NCI-H446 treated with DMSO at 0.1 percent for 48 hours (cell line): Measurements from ENCODE around the gene RAB30.

Source experiments
- DNase-seq: peaks from one replicate; lab custom pipeline; 2025; lab: John Stamatoyannopoulos, UW

RAB30 gene

GRCh38 chr11:83070731-83071566 lies 748 bp downstream of the RAB30 start:
- no peak for DNase-seq

DNA sequence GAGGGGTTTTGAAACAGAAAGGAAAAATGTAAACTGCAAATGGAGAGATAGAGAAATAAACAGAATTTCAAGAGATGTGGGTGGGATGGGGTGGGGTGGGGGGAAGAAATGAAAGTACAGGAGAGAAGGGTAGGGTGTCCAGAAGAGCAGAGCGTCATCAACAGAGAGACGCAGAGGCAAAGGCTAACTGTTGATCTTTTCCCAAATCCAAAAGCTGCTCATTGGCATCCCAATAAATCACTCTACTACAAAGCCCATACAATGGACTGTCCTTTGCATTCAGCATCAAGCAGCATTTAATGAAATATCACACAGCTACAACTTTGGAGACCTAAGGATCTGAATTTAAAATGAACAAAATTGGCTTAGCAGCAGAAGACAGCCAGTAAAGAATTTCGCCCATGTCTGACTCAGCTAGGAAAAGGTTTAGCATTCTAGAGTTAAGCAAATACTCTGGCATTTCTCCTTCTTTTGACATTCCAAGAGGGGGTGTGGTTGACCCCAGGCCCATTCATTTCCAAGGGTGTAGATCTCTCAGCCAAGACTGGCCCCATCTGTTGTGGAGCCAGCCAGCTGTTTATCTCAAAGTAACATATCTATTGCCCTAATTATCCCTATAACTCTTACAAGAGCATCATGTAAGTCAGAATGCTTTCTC lies 1.5 kb downstream of the RAB30 start:
- DNase-seq = no peak

- no peak for DNase-seq
These were observed 2.2 kb downstream of the RAB30 start for GRCh38 chr11:83069441-83070043.

DNA sequence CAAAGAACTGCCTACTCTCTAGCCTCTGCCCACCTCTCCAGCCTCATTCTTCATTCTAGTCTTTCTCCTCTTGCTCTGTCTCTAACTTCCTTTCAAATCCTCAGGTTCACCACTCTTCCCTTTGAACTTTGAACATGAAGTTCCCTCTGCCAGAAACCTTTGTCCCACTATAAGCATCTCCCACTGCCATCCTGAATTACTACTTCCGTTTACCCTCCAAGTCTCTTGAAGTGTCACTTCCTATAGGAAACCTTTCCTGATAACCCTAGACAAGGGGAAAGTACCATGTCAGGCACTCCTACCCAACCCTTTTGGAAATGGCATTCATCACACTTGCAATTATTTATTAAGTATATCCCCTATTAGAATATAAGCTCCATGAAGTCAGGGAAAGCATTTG lies 3.1 kb downstream of the RAB30 start:
- no peak for DNase-seq

- no peak for DNase-seq
These were observed 7.7 kb downstream of the RAB30 start for GRCh38 chr11:83064011-83064410.

GRCh38 chr11:83063073-83063754 lies 8.5 kb downstream of the RAB30 start:
- no peak for DNase-seq

DNA sequence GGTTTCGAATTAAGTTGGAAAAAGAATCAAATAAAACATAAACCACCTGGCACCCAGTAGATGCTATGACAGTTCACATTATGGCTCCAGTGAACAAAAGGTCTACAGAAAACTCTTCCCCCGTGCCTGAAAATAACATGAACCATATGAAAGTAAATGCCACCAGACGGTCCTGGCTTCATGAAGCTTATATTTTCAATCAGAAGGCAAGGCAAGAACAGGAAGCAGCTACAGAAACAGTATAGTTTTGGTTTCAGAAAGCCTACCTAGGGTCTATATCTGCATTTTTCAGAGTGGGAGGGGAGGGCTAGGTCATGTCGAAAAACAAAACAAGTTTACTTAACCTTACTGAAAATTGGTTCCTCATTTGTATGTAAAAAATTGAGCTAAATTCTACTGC lies 9.8 kb downstream of the RAB30 start:
- DNase-seq = no peak

DNA sequence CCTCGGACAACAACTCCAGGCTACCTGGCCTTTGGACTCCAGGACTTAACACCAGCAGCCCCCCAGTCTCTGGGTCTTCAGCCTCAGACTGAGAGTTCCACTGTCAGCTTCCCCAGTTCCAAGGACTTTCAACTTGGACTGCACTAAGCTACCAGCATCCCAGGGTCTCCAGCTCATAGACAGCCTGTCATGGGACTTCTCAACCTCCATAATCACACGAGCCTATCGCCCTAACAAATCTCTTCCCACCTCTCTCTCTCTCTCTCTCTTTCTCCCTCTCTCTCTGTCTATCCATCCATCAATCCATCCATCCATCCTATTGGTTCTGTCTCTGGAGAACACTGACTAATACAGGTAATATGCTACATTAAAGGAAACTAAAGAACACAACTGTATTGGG lies 10.7 kb downstream of the RAB30 start:
- DNase-seq = no peak

DNA sequence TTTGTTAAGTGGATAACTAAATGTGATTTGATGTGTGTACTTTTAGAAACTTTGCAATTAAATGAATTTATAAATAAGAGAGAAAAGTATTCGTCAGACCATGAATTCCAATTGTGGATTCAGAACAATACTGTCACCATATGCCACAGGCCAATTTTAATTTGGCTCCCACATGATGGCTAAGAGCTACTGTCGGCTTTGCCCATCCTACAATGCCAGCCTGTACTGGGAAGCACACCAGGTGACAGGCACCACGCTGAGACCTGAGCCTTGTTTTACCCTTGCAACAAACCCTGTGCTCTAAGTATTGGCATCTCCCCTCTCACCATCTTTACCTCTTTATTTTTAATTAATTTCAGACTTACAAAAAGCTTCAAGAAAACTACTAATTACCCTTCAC lies 14.0 kb downstream of the RAB30 start:
- DNase-seq = no peak

- DNase-seq = no peak
These were observed 15.1 kb downstream of the RAB30 start for GRCh38 chr11:83056611-83057010.

DNA sequence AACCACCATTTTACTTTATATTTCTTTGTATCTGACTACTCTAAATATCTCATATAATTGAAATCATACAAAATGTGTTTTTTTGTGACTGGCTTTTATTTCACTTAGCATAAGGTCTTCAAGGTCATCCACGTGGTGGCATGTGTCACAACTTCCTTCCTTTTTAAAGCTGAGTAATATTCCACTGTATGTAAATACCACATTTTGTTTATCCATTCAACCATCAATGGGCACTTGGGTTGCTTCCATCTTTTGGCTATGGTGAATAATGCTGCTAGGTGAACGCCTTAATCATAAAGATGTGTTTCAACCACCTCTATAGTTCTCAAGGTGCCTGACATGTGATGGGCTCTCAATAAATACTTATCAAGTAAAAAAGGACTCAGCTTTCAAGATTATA lies 15.5 kb downstream of the RAB30 start:
- DNase-seq = no peak

DNA sequence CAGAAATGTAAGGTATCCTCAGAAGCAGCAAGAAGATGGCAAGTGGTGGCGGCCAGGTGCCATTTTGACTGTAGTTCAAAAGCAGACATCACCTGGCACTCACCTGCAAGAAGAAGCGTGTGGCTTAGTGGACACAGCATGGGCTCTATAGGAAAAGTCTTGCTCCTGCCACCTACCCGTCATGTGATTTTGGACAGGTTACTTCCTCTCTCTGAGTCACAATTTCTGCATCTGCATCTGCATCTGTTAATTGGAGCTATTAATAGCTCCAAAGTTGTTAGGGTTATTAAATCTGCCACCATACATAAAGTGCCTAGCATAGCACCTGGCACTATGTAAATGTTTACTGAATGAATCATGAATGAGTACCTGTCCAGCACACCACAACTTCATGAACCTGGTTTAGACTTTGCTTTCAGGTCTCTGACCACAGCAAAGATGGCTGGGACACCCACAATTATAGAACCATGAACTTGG lies 16.8 kb downstream of the RAB30 start:
- DNase-seq = no peak

GRCh38 chr11:83054001-83054400 lies 17.7 kb downstream of the RAB30 start:
- no peak for DNase-seq

DNA sequence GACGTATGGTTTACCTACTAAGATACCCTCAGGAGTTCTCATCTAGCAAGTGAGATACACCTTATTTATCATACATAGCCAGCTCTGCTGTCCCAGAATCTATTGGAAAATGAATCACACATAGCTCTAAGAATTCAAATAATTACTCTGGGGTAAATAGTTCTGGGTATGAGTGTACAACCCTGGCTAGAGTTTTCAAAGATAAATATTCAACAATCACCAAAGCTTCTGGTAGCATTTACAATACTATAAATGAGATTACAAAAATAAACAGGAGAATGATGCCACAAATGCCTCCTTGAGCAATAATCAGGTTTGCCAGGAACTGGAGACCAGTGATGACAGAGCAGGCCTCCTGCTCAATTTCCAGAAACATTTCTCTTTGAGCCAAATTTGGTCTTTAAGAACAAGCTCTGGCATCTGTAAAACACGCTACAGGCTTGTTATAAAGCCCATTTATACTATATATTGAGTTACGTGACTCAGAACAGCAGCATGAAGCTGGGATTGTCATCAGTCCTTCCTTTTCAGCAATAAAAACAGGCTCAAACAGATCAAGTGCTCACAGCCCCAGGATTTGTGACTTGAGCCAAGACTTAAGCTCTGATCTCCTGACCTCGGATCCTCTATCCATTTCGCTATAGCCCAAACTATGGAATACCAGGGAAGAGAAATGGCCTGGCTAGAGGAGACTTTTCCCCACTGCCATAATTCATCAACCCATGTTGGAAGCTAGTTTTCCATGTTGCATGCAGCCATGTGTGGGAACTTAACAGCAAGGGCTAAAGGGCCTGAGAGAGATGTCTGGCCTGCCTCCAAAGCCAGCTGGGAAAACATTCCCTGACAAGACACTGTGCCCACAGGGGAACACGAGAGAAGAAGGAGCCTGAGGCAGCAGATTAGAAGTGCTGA lies 19.7 kb downstream of the RAB30 start:
- peak; percentile 49 for DNase-seq

DNA sequence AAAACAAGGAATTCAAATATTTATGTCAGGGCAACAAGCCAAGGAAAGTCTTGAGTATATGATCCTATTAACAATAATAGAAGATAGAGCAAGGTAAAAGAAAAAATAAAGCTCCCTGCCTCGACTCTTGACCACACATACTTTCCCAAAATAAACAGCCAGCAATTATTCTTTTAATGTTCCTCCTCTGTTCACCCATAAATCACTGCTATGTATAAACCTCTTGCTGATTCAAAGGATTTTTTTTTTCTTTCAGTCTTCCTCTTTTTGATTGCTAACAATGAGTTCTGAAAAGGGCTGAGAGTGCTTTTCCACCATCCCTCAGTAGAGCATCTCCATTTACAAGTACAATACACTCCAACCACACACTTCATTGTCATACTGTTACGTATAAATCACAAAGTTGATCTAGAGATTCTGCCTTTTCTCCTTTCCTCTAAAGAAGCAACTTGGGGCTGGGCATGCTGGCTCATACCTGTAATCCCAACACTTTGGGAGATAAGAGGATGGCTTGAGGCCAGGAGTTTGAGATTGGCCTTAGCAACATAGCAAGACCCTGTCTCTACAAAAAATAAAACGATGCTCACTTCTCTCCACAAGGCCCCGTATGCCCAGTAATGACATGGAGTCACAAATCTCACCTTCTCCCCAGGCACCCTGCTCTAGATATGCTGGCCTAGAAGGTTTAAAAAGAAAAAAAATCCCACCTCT lies 24.0 kb downstream of the RAB30 start:
- DNase-seq = no peak

GRCh38 chr11:83046621-83047172 lies 25.0 kb downstream of the RAB30 start:
- no peak for DNase-seq

DNA sequence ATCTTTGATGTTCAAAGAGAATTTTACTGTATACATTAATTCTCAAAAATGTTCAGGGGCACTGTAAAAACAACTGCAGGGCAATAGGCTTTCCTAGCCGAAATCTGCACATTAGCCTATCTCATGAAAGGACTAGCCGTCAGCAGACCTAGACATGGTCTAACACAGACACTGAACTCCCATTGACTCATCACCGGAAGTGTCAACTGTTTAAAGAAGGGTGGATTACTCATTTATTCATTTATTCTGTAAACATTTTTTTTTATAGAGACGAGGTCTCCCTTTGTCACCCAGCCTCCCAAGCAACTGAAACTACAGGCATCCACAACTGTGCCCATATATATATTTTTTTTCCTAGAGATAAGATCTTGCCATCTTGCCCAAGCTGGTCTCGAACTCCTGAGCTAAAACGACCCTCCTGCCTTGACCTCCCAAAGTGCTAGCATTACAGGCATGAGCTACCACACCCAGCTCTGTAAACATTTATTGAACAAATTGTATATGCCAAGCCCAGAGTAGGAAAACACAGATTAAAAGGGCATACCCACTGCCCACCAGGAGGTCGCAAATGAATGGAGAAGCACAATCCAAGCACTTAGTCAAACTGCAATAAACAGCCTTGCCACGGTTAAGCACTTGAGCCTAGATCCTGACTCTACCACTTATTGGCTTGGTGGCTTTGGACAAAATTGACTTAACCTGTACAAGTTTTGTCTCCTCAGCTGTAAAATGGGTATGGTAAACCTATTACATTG lies 26.6 kb downstream of the RAB30 start:
- no peak for DNase-seq

GRCh38 chr11:83042964-83043711 lies 28.6 kb downstream of the RAB30 start:
- DNase-seq = no peak

DNA sequence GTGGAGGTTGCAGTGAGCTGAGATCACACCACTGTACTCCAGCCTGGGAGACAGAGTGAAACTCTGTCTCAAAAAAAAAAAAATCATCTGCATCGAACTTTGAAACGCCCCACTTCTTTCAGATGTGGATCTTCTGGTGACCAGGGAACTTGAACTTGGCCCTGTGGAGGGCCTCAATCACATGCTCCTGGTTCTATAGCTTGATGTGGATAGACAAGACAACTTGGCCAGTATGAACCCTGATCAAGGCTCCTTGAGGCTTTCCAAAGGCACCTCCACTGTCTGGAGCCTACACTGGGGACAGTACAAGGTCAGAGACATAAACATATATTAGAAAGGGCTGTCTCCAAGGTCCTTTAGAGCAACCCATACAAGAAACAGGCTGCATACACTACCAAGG lies 30.6 kb downstream of the RAB30 start:
- DNase-seq = no peak
